ENCODE measurements around the gene NIPAL3.
"Not testable (repeated sequence)": the region's sequence is repeated elsewhere in the genome, so short reads cannot be mapped to it uniquely, and the experiment has no call there.

The NIPAL3 gene

DNA sequence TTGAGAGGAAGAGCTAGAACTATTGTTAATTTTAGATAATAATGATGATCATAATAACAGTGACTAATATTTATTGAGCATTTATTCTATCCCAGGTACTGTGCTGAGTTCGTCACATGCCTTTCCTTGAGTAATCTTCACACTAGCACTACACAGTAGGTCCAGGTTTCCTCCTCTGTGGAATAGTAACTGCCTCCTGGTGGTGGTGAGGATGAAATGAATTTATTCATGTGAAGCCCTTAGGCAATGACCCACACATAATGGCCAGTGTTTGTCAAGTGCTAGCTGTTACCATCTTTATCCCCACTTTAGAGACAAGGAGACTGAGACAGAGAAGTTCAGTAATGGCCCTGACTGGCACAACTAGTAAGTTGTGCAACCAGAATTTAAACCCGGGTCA lies 5.9 kb downstream of the NIPAL3 start:
- peak; percentile 22 for DNase-seq (ENCODE audit: low spot score)

DNA sequence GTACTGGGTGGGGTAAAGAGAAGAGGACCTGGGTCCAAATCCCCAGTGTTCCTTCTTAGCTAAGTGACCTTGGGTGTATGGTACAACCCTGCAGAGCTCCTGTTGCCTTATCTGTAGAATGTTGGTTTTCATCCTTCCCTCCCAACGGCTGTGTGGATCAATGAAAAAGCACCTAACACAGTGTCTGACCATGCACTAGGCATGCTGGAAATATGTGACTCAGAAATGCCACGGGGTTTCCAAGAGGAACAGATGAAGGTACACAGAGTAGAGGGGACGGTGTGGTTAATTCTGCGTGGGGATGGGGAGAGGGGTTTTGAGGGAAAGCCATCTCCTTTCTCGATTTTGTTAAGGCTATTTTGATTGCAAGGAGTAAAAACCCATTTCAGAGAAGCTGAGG lies 8.6 kb downstream of the NIPAL3 start:
- no peak for DNase-seq (ENCODE audit: low spot score)

DNA sequence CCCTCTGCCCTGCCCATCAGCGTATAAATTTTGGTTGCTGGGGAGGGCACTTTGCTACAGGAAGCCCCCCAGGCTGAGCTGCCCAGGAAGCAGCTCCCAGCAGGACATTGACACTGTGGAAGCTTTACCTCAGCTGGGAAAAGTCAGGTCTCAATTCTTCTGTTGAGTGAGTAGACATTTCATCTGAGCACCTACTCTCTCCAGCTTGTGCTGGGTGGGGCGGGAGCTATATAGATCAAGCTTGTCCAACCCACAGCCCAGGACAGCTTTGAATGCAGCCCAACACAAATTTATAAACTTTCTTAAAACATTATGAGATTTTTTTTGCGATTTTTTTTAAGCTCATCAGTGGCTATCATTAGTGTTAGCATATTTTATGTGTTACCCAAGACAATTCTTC lies 9.4 kb downstream of the NIPAL3 start:
- DNase-seq (ENCODE audit: low spot score), result no peak

DNA sequence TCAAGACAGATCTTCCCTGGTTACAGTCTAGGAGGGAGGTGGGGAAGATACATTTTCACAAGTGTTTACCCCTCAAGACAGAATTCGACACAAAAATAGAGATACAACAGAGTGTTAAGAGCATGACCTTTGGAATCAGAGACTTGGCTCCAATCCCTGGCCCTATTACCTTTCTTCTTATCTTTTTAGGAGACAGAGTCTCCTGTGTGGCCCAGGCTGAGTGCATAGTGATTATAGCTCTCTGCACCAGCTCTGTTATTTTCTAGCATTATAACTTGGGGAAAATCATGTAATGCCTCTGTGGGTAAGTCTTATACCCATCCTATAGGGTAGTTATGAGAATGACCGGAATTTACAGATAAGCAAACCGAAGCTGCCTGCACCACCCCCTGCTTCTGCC lies 9.8 kb downstream of the NIPAL3 start:
- no peak for DNase-seq (ENCODE audit: low spot score)

DNA sequence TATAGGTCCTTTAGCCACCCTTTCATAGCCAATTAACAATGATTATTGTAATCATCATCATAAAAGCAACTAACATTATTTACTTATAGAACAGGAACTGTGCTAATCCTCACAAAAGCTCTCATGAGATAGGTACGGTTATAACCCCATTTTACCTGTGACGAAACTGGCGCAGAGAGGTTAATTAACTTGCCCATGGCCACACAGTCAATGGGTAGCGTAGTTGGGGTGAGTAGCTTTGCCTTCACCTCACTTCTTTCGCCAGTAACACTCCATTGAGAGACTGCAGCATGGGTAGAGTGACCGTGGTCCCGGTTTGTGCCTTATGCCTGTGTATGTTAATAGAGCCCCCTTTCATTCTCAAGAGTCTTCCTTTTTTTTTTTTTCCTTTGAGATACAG lies 10.3 kb downstream of the NIPAL3 start:
- no peak for DNase-seq (ENCODE audit: low spot score)

DNA sequence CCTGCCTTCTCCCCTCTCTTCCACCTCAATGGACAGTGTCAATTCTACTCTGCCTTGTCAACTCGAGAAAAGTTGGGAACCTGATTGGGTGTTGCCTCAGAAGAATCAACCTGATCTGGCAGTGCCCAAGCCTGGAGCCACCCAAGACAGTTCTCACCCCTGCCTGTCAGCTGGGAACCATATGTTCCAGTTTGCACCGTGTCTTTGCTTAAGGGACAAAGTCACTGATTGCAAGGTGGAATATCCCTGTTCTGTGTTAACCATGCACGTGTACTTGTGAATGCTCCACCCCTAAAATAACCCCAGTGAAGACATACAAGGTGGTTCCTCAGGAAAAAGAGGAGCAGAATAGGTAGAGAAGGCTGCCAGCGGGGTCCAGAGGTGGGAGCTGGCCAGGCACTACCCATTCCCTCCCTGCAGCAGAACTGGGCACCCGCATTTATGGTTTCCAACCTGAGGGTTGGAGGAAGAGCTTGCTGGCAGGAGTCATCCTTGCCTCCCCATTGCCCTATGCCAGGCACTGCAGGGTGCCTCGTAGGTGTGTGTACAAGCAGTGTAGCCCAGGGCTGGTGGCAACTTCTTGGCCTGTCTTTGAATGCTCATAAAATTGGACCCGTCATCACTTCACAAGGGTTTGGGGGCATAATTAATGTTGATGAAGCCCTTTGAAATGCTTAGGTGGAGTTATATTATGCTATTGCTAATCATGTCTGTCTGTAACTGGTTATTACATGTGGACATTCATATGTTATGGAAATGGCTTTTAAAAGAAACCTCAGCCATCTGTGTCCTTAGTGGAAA lies 11.3 kb downstream of the NIPAL3 start:
- DNase-seq (ENCODE audit: low spot score), result no peak

DNA sequence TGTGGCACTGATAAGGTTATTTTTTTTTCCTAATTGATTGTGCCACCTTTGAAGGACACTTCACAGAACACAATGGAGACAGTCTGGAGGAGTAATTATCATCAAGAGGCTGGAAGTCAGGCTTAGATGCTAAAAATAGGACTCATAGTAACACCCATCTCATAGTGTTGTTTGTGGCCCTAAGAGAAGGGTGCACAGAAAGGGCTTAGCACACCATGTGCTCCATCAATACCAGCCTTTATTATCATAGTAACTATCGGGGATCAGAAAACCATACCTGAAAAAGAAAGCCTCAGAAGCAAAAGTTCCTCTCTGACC lies 11.9 kb downstream of the NIPAL3 start:
- DNase-seq (ENCODE audit: low spot score), result no peak

DNA sequence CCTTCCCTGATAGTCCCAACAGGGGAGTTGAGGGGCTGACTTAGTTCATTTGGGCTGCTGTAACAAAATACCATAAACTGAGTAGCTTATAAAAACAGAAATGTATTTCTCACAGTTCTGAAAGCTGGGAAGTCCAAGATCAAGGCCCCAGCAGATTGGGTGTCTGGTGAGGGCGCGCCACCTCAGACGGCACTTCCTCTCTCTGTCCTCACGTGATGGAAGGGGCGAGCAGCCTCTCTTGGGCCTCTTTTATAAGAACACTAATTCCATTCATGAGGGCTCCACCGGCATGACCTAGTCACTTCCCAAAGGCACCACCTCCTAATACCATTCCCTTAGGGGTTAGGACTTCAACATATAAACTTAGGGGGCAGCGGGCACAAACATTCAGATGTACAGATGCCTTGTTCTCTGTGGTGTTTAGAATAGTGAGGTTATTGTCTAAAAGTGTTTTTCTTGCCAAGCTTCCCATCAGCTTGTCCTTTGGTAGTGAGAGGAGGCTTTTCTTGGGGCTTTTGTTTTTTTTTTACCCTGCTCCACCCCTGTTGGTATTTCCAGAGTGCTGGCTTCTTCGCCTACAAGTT lies 20.3 kb downstream of the NIPAL3 start:
- no peak for DNase-seq (ENCODE audit: low spot score)

DNA sequence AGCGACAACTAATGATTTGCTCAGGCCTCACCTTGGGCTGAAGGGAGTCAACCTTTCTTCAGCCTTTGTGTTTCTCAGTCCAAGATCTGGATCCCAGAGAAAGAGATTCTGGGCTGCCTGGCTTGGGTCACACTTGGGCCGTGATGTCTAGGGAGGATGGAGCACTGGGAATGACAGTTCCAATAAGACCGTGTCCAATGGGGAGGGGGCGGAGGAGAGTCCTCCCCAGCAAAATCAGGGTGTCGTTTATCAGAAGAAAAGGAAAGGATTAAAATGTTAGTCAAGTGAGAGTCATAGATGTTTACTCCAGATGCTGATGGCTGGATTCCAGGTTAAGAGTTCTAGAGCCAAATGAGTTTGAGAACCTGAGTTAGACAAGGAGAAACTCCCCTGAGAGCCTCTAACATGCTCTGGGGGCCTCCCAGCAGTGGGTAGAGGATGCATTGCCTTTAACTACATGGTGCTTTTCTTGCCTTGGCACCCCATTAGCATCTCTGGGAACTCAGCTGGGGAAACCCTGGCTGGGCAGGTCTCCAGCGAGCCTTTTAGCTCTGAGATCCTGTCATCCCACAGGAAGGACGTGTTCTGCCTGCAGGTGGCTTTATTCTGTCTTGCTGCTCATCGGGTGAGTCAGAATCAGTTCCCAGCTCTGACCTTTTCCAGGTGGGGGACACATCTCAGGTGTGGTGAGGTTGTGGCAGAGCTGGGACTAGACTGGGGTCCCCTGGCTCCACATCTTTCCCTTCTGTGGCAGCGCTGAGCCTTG lies 22.2 kb downstream of the NIPAL3 start:
- DNase-seq (ENCODE audit: low spot score), result no peak

DNA sequence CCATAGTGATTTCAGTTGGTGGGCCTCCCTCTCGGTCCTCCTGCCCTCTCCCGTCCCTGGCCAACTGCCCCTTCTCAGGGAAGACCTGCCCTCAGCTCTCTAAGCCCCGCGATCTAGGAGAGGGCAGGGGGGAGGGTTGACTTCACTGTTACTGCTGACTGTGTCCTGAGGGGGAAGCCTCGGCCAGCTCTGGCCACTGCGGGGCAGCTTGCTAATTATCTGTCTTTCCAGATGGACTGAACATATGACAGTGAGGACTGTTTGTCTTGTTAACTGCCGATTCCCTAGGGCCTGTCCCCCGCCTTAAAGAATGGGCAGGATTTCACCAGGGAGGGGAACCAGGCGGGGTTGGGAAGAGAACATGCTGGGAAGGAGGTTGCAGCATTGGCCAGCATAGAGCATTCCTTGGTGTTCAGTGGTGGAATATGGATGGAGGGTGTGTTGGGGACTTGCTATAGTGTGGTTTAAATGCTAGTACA lies 22.9 kb downstream of the NIPAL3 start:
- no peak for DNase-seq (ENCODE audit: low spot score)

DNA sequence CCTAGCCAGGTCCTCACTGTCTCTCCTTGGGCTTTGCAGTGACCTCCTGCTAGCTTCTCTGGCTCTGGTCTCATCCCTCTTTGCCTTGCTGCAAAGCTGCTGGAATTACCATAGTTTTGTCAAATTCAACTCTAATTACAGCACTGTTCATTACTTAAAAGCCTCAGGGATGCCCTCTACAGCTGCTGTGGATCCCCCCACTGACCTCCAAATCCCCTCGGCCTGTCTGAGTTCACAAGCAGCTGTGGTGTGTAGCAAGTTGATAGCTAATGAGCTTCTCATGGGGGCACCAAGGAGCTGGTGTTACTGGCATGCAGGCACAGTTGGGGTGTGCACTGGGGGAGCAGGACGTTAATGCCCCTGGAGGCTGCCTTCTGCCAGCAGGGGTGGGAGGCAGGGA lies 24.8 kb downstream of the NIPAL3 start:
- DNase-seq (ENCODE audit: low spot score), result no peak

DNA sequence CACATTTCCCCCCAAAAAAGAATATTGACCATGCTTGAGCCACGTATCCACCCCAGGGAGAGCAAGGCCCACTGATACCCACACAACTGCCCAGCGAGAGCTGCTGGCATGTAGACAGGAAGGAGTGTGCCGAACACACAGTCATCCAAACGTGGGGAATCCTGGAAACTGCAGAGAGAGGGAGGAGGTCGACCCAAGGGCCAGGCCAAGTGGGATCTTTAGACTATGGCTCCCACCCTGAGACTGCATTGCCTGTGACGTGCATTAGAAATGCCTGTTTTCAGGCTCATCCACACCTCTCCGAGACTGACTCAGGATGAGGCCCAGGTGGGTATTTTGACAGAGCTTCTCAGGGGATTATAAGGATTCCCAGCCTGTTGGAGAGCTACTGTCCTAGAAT lies 25.9 kb downstream of the NIPAL3 start:
- DNase-seq (ENCODE audit: low spot score), result no peak

DNA sequence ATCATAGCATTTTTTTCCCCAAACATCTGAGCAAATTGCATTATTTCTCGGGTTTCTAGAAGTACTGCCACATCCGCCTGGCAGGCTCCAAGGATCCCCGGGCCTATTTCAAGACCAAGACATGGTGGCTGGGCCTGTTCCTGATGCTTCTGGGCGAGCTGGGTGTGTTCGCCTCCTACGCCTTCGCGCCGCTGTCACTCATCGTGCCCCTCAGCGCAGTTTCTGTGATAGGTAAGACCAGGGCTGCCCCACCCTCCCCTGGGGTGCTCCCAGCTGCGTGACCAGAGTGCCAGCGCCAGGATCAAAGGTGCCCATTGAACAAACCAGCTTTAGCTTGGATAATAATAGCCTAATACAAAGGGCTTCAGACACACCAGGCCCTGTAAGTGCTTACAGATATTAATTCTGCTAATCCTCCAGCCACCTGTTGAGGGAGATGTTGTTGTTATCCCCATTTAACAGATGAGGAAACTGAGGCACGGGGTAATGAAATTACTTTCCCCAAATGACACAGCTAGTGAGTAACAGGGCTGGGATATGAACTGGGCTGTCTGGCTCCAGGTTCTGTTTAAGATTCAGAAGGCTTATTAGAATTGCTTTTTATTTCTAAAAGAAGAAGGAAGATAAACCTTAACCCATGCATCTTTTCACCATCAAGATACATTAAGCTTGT lies 26.5 kb downstream of the NIPAL3 start:
- DNase-seq (ENCODE audit: low spot score), result no peak

DNA sequence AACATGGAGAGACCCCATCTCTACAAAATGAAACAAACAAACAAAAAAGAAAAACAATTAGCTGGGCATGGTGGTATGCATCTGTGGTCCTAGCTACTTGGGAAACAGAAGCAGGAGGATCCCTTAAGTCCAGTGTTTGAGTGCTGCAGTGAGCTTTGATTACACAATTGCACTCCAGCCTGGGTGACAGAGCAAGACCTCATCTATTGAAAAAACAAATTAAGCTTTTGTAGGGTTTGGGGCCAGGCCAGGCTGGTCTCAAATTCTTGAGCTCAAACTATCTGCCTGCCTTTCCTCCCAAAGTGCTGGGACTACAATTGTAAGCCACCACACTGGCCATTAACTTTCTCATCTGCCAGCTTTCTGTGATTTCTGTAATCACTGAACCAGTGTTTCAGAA lies 27.2 kb downstream of the NIPAL3 start:
- no peak for DNase-seq (ENCODE audit: low spot score)

DNA sequence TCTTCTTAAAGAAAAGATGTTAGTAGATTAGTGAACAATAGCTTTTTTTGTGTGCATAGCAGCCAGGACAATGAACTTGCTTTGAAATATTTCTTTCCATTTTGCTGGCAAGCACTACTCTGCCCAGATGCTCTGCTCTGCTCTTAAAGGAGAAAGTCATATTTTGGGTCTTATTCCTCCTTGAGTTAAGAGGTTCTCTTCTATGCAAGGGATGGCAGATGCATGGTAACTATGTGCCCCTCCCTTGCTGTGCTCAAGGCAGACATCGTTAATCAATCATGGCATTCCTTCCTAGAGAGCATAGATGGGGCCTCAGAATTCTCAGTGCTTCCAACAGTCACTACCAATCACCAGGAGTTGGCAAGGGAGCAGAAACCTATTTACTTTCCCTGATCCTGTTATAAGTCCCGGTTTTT lies 27.6 kb downstream of the NIPAL3 start:
- DNase-seq (ENCODE audit: low spot score), result no peak

DNA sequence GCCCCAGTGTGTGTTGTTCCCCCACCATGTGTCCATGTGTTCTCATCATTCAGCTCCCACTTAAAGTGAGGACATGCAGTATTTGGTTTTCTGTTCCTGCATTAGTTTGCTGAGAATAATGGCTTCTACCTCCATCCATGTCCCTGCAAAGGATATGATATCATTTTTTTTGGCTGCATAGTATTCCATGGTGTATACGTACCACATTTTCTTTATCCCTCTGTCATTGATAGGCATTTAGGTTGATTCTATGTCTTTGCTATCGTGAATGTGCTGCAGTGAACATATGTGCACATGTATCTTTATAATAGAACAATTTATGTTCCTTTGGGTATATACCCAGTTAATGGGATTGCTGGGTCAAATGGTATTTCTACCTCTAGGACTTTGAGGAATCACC lies 30.8 kb downstream of the NIPAL3 start:
- not testable (repeated sequence) for DNase-seq (ENCODE audit: low spot score)

DNA sequence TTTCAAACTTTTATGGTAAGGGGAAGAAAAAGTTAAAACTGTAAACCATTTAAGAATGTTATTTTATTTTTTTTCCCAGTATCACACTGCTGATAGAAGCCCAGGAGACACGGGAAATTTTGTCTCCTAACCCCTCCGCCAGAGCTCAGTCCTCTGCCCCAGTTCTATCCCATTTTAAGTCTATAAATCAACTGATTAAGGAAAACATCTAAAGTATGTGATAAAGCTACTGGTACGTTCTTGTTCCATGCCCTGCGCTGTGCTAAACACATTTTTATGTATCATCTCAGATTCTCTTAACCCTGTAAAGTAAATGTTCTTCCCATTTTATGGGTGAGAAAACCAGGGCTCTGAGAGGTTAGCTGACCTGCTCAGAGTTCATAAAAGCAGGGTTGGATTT lies 34.7 kb downstream of the NIPAL3 start:
- DNase-seq (ENCODE audit: low spot score), result no peak

DNA sequence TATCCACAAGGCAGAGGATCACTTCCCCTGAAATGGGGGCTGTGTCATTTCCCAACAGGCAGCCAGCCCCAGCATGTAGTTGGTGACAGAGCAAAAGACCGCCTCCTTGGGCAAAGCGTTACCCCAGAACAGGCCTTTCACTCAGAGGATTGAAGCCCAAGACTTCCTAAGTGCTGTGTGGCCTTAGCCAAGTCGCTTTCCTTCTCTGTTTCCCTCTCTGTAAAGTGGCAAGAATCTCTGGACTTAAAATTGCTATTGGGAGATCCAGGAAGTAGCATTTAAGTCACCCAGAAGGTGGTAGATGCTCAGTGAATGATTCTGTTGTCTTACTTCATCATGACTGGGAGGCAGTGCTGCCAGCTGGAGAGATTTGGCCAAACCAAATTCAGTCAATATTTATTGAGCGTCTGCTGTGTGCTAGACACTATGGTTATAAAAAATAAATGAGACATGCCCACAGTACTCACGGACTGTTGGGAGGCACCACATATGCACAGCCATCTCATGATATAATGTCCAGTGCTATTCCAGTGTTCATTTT lies 35.3 kb downstream of the NIPAL3 start:
- no peak for DNase-seq (ENCODE audit: low spot score)

DNA sequence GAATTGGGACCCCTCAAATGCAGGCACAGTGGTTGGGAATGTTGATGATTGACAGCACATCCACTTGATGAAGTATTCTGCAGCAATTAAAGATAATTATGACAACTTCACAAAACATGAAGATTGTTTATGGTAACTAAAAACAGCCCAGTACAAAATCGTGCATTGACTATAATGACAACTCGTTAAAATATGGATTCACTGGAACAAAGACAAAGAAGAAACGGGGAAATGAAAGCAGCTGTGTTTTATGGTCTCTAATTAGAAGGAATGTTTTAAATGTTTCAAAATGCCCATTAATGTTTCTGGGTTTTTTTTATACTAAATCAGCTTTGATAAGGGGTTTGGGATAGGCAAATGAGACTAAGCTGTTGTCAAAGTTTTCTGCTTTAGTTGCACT lies 36.1 kb downstream of the NIPAL3 start:
- no peak for DNase-seq (ENCODE audit: low spot score)

DNA sequence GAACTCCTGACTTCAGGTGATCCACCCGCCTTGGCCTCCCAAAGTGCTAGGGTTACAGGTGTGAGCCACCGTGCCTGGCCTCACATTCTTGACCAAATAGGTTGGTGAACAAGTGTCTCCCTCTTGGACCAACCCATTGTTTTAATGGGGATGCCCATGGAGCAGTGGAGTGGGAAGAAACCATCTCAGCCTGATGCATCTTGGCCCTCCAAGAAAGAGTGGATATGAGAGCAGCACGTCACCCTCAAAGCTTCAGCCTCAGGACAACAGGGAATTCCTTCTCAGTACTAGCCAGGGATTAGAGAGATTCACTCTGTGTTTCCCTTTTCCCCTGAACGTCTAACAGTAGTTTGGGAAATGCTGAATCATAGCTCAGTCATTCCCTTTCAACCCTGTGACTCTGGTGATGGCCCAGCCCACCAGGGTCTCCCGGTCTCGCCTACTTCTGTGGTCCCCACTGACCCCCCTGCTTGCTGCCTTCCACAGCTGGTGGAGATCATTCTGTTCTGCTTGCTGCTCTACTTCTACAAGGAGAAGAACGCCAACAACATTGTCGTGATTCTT lies 37.4 kb downstream of the NIPAL3 start:
- no peak for DNase-seq (ENCODE audit: low spot score)

DNA sequence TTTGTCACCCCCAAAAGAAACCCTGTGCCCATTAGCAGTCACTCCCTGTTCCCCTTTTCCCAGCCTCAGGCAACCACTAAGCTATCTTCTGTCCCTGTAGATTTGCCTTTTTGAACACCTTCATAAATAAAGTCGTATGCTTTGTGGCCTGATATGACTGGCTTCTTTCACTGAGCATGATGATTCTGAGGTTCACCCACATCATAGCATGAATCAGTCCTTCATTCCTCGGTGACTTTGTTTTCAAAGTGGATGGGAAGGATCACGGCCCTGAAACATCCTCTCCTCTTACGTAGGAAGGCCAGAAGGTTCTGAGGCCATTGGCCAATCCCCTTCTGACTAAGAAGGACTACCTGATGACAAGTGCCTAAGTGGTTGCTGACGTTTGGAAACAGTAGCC lies 39.1 kb downstream of the NIPAL3 start:
- no peak for DNase-seq (ENCODE audit: low spot score)

DNA sequence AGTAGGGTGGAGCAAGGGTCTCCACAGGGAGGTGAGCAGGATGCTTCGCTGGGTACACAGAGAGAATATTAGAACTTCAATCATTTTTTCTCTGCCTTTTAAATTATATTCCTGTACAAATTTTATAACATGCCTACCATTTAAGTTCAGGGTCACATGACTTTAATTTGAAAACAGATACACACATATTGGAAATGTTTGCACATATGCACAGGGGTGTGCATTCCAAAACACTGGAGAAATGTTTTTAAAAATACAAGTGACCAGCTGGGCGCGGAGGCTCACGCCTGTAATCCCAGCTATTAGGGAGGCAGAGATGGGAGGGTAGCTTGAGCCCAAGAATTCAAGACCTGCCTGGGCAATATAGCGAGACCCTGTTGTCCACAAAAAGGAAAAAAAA lies 39.7 kb downstream of the NIPAL3 start:
- DNase-seq (ENCODE audit: low spot score), result no peak
